ENCODE measurements around the gene BAHCC1.

The BAHCC1 gene

GRCh38 chr17:81404558-81405165 is 9.4 kb downstream of the BAHCC1 start:
- H3K9me3 ChIP-seq (ENCODE audit: control insufficient read depth, insufficient read depth, low read length): no peaks in the 10 kb centered on the region
- H3K36me3 ChIP-seq (ENCODE audit: insufficient read depth, low read length): no peaks in the 10 kb centered on the region
- H3K9ac ChIP-seq (ENCODE audit: low read depth, low read length): no peak overlapping the region
- H3K4me1 ChIP-seq (ENCODE audit: insufficient read depth, low read length): peaks cover 26% of the 10 kb centered on the region; the same call in 1 of the 2 replicates

GRCh38 chr17:81405411-81405872 is 10.2 kb downstream of the BAHCC1 start:
- no peak overlapping the region for H3K9ac ChIP-seq (ENCODE audit: low read depth, low read length)
- H3K9me3 ChIP-seq (ENCODE audit: control insufficient read depth, insufficient read depth, low read length): no peaks in the 10 kb centered on the region
- peaks cover 26% of the 10 kb centered on the region; the same call in 1 of the 2 replicates for H3K4me1 ChIP-seq (ENCODE audit: insufficient read depth, low read length)
- no peaks in the 10 kb centered on the region for H3K36me3 ChIP-seq (ENCODE audit: insufficient read depth, low read length)

- Histone ChIP-seq H3K9me3 (ENCODE audit: control insufficient read depth, insufficient read depth, low read length) (no peaks in the 10 kb centered on the region), H3K9ac (ENCODE audit: low read depth, low read length) (no peak overlapping the region), H3K36me3 (ENCODE audit: insufficient read depth, low read length) (no peaks in the 10 kb centered on the region), H3K4me1 (ENCODE audit: insufficient read depth, low read length) (peaks cover 26% of the 10 kb centered on the region; the same call in 1 of the 2 replicates)
Observed at GRCh38 chr17:81406117-81406953, 11.1 kb downstream of the BAHCC1 start.

- no peak overlapping the region for H3K9ac ChIP-seq (ENCODE audit: low read depth, low read length)
- H3K9me3 ChIP-seq (ENCODE audit: control insufficient read depth, insufficient read depth, low read length): no peaks in the 10 kb centered on the region
- no peaks in the 10 kb centered on the region for H3K36me3 ChIP-seq (ENCODE audit: insufficient read depth, low read length)
- H3K4me1 ChIP-seq (ENCODE audit: insufficient read depth, low read length): peaks cover 15% of the 10 kb centered on the region; the same call in 1 of the 2 replicates
Observed at GRCh38 chr17:81408049-81408448, 12.8 kb downstream of the BAHCC1 start.

- no peaks in the 10 kb centered on the region for H3K36me3 ChIP-seq (ENCODE audit: insufficient read depth, low read length)
- H3K9ac ChIP-seq (ENCODE audit: low read depth, low read length): no peak overlapping the region
- H3K4me1 ChIP-seq (ENCODE audit: insufficient read depth, low read length): peaks cover 11% of the 10 kb centered on the region; the same call in 1 of the 2 replicates
- no peaks in the 10 kb centered on the region for H3K9me3 ChIP-seq (ENCODE audit: control insufficient read depth, insufficient read depth, low read length)
Observed at GRCh38 chr17:81409190-81409935, 14.1 kb downstream of the BAHCC1 start.

- Histone ChIP-seq H3K4me1 (ENCODE audit: insufficient read depth, low read length) (peaks cover 3% of the 10 kb centered on the region; the same call in 1 of the 2 replicates), H3K9me3 (ENCODE audit: control insufficient read depth, insufficient read depth, low read length) (no peaks in the 10 kb centered on the region), H3K9ac (ENCODE audit: low read depth, low read length) (no peak overlapping the region), H3K36me3 (ENCODE audit: insufficient read depth, low read length) (no peaks in the 10 kb centered on the region)
Observed at GRCh38 chr17:81410852-81411251, 15.6 kb downstream of the BAHCC1 start.

GRCh38 chr17:81411305-81411704 is 16.0 kb downstream of the BAHCC1 start:
- Histone ChIP-seq H3K36me3 (ENCODE audit: insufficient read depth, low read length) (no peaks in the 10 kb centered on the region), H3K4me1 (ENCODE audit: insufficient read depth, low read length) (no peaks in the 10 kb centered on the region; the same call in 1 of the 2 replicates), H3K9ac (ENCODE audit: low read depth, low read length) (no peak overlapping the region), H3K9me3 (ENCODE audit: control insufficient read depth, insufficient read depth, low read length) (no peaks in the 10 kb centered on the region)

GRCh38 chr17:81412490-81413093 is 17.3 kb downstream of the BAHCC1 start:
- Histone ChIP-seq H3K36me3 (ENCODE audit: insufficient read depth, low read length) (no peaks in the 10 kb centered on the region), H3K9ac (ENCODE audit: low read depth, low read length) (no peak overlapping the region), H3K9me3 (ENCODE audit: control insufficient read depth, insufficient read depth, low read length) (no peaks in the 10 kb centered on the region), H3K4me1 (ENCODE audit: insufficient read depth, low read length) (no peaks in the 10 kb centered on the region; the same call in 1 of the 2 replicates)

- Histone ChIP-seq H3K36me3 (ENCODE audit: insufficient read depth, low read length) (no peaks in the 10 kb centered on the region), H3K9me3 (ENCODE audit: control insufficient read depth, insufficient read depth, low read length) (no peaks in the 10 kb centered on the region), H3K9ac (ENCODE audit: low read depth, low read length) (no peak overlapping the region), H3K4me1 (ENCODE audit: insufficient read depth, low read length) (no peaks in the 10 kb centered on the region; the same call in 1 of the 2 replicates)
Observed at GRCh38 chr17:81413497-81414135, 18.4 kb downstream of the BAHCC1 start.

GRCh38 chr17:81414756-81415516 is 19.7 kb downstream of the BAHCC1 start:
- no peaks in the 10 kb centered on the region; the same call in 1 of the 2 replicates for H3K4me1 ChIP-seq (ENCODE audit: insufficient read depth, low read length)
- H3K36me3 ChIP-seq (ENCODE audit: insufficient read depth, low read length): no peaks in the 10 kb centered on the region
- no peak overlapping the region for H3K9ac ChIP-seq (ENCODE audit: low read depth, low read length)
- H3K9me3 ChIP-seq (ENCODE audit: control insufficient read depth, insufficient read depth, low read length): no peaks in the 10 kb centered on the region

GRCh38 chr17:81415681-81416080 is 20.4 kb downstream of the BAHCC1 start:
- H3K9ac ChIP-seq (ENCODE audit: low read depth, low read length): no peak overlapping the region
- H3K36me3 ChIP-seq (ENCODE audit: insufficient read depth, low read length): no peaks in the 10 kb centered on the region
- H3K9me3 ChIP-seq (ENCODE audit: control insufficient read depth, insufficient read depth, low read length): no peaks in the 10 kb centered on the region
- H3K4me1 ChIP-seq (ENCODE audit: insufficient read depth, low read length): no peaks in the 10 kb centered on the region; the same call in 1 of the 2 replicates

GRCh38 chr17:81416612-81417011 is 21.4 kb downstream of the BAHCC1 start:
- no peaks in the 10 kb centered on the region for H3K36me3 ChIP-seq (ENCODE audit: insufficient read depth, low read length)
- H3K9ac ChIP-seq (ENCODE audit: low read depth, low read length): no peak overlapping the region
- no peaks in the 10 kb centered on the region; the same call in 1 of the 2 replicates for H3K4me1 ChIP-seq (ENCODE audit: insufficient read depth, low read length)
- H3K9me3 ChIP-seq (ENCODE audit: control insufficient read depth, insufficient read depth, low read length): no peaks in the 10 kb centered on the region

All from ES-I3 (cell line).